ENCODE data around the gene TRAF1.

- TF ChIP-seq POLR2A (IDR thresholded peaks at IDR 0.05; ENCODE audit: low read depth, low read length) (no peak), POLR2AphosphoS5 (IDR thresholded peaks at IDR 0.05; ENCODE audit: low read depth, low read length) (no peak), TAF1 (IDR thresholded peaks at IDR 0.05; ENCODE audit: borderline replicate concordance, low read depth, low read length) (no peak)
Observed at GRCh38 chr9:120891245-120891883, 35.2 kb downstream of the TRAF1 start.
